Measurements from ENCODE around the gene TGFBR3L.
"Not testable (repeated sequence)": the region's sequence is repeated elsewhere in the genome, so short reads cannot be mapped to it uniquely, and the experiment has no call there.

Gene TGFBR3L

DNA sequence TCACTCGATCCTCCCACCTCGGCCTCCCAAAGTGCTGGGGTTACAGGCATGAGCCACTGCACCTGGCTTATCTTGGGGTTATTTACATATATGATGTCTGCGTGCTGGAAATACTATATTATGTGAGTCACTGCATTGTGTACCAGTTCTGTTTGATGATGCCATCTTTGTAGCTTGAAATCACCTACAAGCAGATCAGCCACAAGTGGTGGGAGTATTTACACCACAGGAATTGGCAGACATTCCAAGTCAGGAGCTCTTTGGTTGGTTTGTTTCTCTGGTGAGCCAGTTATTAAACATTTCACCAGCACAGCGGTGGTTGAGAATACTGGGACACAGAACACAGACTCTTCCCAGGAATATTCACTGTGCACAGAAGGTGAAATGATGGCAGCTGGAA lies 33.3 kb downstream of the TGFBR3L start:
- DNase-seq (ENCODE audit: low spot score) (peak; percentile 35), FAIRE-seq (no peak)

- DNase-seq (ENCODE audit: low spot score) (no peak), FAIRE-seq (no peak)
Measured at GRCh38 chr19:7953060-7953459, 38.4 kb downstream of the TGFBR3L start.

DNA sequence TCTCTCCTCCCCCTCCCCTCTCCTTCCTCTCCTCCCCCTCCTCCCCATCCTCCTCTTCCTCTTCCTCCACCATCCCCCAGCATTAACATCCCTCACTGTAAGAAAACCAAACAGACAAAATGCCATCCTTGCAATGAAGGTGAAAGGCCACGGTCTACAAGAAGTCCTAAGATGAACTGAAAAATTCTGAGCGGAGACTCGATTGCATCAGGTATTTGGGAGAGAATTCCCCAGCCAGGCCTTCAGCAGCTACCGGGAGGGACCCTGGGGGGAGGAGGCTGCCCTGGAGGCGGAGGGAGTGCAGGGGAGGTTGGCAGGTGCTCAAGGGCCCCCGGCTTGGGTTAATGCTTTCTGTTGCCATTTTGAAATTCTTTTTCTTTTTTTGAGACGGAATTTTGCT lies 38.9 kb downstream of the TGFBR3L start:
- FAIRE-seq (no peak), DNase-seq (ENCODE audit: low spot score) (no peak)

GRCh38 chr19:7955696-7956095 lies 41.1 kb downstream of the TGFBR3L start:
- DNase-seq (ENCODE audit: low spot score) (no peak), FAIRE-seq (no peak)

GRCh38 chr19:7959211-7959610 lies 44.6 kb downstream of the TGFBR3L start:
- DNase-seq (ENCODE audit: low spot score) (no peak), FAIRE-seq (no peak)

DNA sequence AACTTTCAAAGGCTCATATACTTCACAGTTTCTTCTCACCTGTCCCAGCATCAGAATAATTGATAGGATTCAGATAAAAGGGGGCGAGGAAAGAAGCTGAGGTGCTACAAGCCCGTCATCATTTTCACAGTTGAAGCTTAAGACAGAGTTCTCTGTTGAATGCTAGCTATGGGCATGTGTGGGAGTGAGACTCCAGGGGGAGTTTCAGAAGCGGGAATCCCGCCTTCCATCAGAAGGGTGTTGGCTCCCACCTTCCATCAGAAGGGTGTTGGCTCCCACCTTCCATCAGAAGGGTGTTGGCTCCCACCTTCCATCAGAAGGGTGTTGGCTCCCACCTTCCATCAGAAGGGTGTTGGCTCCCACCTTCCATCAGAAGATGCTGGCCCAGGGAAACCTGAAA lies 46.5 kb downstream of the TGFBR3L start:
- FAIRE-seq: not testable (repeated sequence)

DNA sequence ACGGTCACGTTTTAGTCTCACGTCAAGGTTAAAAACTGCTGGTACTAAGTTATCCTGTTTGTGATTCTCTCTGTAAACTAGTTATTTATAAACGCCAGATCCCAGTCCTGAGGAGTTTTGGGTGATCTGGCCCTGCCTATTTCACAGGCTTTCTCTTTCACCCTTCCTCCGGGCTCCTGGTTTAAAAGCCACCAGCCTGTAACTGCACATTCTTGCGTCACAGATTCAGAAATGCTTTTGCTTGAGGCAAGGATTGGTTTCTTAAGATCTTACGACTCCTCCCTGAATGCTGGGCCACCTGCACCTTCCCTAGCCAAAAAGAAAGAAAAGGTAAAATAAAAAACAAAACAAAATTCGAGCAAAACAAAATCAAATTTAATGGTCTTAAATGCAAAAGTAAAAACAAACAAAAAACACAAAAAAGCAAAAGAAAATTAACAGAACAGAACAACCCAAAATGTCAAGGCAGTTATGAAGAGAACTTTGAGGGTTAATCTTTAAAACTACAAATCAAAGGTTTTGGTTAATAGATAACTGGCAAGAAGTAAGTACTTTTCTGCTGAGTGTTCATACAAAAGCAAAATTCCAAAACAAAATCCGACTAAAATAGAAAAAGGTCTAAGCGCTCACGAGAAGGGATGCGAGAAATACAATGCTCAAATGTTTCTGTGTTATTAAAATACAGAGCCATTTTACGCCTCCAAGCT lies 47.4 kb downstream of the TGFBR3L start:
- no peak for DNase-seq (ENCODE audit: low spot score)
- no peak for FAIRE-seq

More for the DNA sequence above, 46.5 kb downstream of the TGFBR3L start:
- DNase-seq (ENCODE audit: low spot score): not testable (repeated sequence)

DNA sequence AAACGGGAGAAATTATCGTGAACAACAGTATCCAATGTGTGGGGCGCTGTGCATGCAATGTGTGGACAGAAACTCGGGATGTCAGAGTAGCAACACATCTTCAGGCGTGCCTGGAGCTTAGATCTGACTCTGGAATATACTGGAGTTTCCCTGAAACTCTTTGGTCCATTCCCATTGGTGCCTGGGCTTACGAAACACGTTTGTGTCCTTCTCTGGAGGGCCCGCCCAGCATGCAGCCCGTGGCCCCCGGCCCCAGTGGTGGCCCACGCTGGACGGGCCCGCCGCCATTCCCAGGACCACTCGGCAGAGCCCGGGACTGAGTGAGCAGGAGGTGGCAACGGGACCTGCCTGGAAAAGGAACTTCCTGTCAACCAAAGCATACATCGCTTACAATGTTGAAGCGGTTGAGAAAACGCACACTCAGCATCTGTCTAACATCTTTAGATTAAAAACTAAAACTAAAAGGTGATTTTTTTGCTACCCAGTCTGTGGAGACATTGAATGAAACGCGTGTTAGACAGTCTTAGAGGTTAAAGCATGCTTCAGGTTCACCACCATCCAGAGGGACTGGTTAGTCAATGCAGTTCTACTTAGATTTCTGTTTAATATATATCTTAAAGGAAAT lies 48.1 kb downstream of the TGFBR3L start:
- DNase-seq (ENCODE audit: low spot score) (no peak), FAIRE-seq (no peak)

GRCh38 chr19:7963566-7963965 lies 48.9 kb downstream of the TGFBR3L start:
- FAIRE-seq (no peak), DNase-seq (ENCODE audit: low spot score) (no peak)

- DNase-seq (ENCODE audit: low spot score) (no peak), FAIRE-seq (no peak)
Measured at GRCh38 chr19:7965259-7965841, 50.7 kb downstream of the TGFBR3L start.

- FAIRE-seq: no peak
- no peak for DNase-seq (ENCODE audit: low spot score)
Measured at GRCh38 chr19:7965921-7966665, 51.5 kb downstream of the TGFBR3L start.

- DNase-seq (ENCODE audit: low spot score) (no peak), FAIRE-seq (no peak)
Measured at GRCh38 chr19:7968008-7968795, 53.6 kb downstream of the TGFBR3L start.
